NAMALWA (cell line): ENCODE results near the gene LIPA.
"Not testable (repeated sequence)": the region's sequence is repeated elsewhere in the genome, so short reads cannot be mapped to it uniquely, and the experiment has no call there.

Source experiments
- DNase-seq: peaks from one replicate; pipeline ENCODE4 v3.0.0-alpha.2; 2015; ENCODE audit warnings: low spot score

The LIPA gene

DNA sequence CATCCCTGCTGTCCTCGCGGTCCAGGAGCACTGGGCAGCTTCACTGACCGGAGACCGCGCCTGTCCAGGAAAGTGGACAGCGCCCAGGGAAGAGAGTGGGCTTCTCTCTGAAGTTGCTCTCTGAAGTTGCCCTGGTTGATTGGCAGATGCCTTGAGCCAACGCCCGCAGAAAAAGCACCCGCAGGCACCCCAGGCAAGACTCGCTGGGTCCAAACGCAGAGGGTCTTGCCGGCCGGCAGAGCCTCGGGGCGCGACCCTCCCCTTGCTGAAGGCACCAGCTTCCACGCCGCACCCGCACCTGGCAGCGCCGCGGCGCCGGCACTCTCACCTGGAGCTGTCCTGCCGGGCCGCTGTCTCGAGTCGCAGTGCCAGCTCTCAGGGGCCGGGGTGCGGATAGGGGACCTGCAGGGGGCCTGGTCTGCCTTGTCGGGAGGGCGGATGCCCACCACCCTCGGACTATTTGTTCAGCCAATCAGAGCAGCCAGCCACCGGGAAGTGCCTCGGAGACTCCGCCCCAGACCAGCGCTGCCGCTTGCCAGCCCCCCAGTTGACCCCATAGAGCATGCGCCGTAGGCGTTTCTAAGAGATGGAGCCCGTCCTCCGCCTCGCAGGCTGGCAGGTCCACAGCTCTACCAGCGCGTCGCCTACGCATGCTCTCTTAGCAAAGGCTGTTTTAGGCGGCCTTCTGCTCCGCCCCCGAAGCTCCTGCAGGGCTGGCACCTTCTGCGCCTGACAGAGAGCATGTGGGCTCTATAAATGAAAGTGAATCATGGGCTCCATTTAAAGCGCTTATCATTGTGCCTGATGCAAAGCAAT, at the start of gene LIPA:
Gene LIPA, minus strand, starts transcription at position 367 of the 816 bp plus-strand sequence. CDS start 4,127 bp downstream, outside the sequence.
- DNase-seq = peak; percentile 99

DNA sequence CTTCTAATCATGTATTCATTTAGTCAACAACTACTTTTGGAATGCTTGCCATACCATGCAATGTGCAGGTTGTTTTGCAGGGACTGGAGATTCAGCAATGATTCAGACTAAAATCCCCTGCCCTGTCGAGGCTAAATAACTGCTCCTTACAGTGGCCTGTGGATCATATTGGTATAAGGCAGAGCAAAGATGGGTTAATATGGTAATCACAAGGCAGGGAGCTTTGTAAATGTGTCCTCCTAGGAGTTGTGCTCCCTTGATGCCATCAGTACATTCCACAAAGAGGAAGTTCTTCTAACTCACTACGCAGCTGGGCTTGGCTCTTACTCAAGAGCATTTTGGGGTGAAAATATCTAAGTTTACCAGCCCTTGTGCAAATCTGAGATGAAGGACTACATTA, 49.7 kb upstream of the LIPA start:
- peak; percentile 60 for DNase-seq

- DNase-seq = no peak
These were observed 47.5 kb upstream of the LIPA start for GRCh38 chr10:89299031-89299430.

DNA sequence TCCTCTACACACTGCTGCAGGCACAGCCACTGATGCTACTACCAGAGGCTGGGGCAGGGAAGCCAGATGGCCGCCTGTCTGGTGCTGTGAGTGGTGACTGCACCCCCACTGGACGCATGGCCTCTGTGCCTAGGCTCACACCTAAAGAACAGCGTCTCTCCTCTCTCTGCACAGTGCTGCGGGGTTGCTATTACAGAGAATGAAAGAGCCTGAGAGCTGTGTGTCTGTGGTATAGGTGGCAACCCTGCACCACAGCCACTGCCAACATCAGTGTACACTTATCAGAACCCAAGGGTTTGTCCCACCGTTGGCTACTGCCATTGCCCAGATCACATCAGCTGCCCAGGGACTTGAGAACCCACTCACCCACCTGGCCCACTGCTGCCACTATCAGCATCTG, 46.2 kb upstream of the LIPA start:
- DNase-seq = no peak

GRCh38 chr10:89297356-89297755, 45.8 kb upstream of the LIPA start:
- no peak for DNase-seq

DNA sequence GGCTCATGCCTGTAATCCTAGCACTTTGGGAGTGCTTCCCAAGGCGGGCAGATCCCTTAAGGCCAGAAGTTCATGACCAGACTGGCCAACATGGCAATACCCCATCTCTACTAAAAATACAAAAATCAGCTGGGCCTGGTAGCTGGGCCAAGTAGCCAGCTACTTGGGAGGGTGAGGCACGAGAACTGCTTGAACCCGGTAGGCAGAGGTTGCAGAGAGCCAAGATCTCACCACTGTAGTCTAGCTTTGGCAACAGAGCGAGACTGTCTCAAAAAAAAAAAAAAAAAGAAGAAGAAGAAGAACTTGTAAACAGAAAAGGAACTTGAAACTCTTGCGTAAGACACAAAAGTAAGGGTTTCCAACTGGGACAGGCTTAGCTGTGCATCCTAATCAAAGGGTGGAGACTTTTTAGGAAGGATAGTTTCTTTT, 44.7 kb upstream of the LIPA start:
- DNase-seq = peak; percentile 46

- no peak for DNase-seq
These were observed 44.0 kb upstream of the LIPA start for GRCh38 chr10:89295597-89295996.

- DNase-seq = no peak
These were observed 43.2 kb upstream of the LIPA start for GRCh38 chr10:89294721-89295239.

DNA sequence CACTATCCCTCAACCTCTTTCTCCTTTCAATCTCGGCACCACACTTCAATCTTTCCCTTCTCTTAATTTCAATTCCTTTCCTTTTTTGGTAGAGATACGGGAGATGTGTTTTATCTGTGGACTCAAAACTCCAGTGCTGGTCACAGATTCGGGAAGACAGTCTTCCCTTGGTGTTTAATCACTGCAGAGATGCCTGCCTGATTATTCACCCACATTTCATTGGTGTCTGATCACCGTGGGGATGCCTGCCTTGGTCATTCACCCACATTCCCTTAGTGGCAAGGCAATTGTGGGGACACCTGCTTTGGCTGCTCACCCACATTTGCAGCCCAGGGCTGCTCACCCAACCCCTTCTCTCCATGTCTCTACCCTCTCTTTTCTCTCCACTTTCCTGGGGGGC, 33.7 kb upstream of the LIPA start:
- not testable (repeated sequence) for DNase-seq

GRCh38 chr10:89284711-89285110, 33.1 kb upstream of the LIPA start:
- DNase-seq = not testable (repeated sequence)

DNA sequence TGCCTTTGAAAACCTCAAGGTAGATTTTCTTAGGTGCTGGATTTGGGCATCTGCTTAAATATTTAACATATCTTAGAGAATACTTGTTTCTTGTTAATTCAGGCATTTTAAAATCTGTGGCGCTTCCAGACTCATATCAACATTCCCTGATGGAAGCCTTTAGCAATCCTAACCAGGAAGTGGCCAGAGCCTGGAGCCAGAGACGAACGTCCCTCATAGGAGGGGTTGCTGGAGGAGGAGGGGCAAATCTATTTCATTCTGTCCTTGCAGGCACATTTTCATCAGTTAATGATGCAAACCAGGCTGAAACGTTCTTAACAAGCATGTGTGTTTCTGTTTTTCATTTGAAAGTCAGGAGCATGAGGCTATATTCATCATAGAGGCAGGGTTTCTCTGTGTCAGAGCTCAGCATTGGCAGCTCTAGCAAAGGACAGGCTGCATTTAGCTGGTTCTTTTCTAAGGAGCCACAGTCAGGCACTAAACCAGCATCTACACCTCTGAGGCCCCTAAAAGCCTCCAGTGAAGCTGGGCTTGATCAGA, 32.4 kb upstream of the LIPA start:
- DNase-seq = no peak

- no peak for DNase-seq
These were observed 31.7 kb upstream of the LIPA start for GRCh38 chr10:89283025-89283935.

- DNase-seq = no peak
These were observed 30.2 kb upstream of the LIPA start for GRCh38 chr10:89281606-89282395.

GRCh38 chr10:89280508-89280907, 28.9 kb upstream of the LIPA start:
- no peak for DNase-seq

GRCh38 chr10:89279421-89279869, 27.9 kb upstream of the LIPA start:
- no peak for DNase-seq

DNA sequence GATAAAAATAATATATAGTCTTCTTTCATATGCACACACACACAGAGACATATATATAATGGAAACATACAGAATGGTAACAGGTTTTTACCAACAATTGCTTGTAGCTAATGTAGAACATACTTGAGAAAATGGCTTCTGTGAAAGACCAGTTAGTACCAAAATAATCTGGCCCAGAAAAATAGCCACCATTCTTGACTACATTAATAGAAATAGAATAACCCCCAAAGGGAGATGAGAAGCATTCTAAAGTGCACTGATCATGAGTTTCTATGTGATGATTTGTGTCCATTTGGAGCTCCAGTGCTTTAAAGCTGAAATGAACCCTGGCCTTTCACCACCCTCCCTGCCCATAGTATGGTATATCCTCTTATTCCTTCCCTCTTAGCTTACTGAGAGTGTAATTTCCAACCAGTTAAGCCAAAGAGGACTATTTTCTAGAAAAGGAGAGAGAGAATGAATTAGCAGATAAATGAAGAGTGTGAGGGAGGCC, 27.4 kb upstream of the LIPA start:
- no peak for DNase-seq

GRCh38 chr10:89278034-89278535, 26.5 kb upstream of the LIPA start:
- DNase-seq = no peak

- no peak for DNase-seq
These were observed 23.8 kb upstream of the LIPA start for GRCh38 chr10:89275383-89275782.

DNA sequence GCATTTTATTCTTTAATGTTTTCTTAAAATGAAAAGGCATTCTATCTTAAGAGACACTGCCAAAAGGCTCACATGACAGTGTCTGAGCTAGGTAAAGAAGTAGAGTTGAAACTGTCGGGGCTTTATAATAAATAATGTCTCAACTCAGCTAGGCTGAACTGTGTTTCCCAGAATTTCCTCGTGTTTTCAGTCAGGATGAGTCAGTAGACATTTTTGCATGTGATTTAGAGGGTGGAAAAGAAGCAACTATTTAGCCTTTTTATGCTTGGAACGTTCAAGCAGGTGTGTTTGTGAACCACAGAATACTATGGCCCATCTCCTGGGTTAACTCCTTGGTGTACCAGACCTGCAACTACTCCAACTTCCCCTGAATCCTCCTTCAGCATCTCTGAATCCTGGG, 23.4 kb upstream of the LIPA start:
- DNase-seq = no peak

DNA sequence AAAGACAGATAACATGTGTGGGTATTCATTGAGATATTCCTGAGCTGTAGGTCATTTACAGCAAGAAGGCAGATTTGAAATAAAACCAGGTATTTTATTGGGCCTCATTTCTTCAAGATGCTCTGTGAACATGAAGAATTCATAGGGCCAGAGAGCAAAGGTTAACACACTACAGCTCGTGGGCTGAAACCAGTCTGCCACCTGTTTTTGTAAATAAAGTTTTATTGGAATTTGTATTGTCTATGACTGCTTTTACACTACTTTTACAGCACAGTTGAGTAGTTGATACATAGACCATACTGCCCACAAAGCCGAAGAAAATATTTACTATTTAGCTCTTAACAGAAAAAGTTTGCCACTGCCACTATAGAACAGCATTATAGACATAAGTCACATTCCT, 22.1 kb upstream of the LIPA start:
- DNase-seq = no peak

DNA sequence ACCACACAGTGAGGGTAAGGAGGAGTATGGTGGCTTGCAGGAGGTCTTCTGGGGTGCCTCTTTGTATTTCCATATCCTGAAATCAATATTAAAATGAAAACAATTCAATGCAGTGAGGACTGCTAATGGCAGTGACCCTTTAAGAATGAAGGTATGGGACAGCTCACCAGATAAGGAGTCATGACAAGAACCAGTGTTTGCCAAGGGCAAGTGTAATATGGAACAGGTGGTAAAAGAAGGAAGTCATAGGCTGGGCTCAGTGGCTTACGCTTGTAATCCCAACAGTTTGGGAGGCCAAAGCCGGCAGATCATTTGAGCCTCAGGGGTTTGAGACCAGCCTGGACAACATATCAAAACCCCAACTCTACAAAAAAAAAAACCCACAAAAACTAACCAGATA, 20.0 kb upstream of the LIPA start:
- no peak for DNase-seq
